Measurements from ENCODE around the gene THTPA. TPM values are rescaled to one million over a fixed set of nuclear protein-coding genes. Genes with fewer than 3 reads are reported as not detected.

THTPA gene
- total and polyA plus RNA-seq, 2 of the 13 experiments (the other 11 are each of a cell fraction or from before 2014, with no cell fraction given) = 7.4 to 8.7 TPM

DNA sequence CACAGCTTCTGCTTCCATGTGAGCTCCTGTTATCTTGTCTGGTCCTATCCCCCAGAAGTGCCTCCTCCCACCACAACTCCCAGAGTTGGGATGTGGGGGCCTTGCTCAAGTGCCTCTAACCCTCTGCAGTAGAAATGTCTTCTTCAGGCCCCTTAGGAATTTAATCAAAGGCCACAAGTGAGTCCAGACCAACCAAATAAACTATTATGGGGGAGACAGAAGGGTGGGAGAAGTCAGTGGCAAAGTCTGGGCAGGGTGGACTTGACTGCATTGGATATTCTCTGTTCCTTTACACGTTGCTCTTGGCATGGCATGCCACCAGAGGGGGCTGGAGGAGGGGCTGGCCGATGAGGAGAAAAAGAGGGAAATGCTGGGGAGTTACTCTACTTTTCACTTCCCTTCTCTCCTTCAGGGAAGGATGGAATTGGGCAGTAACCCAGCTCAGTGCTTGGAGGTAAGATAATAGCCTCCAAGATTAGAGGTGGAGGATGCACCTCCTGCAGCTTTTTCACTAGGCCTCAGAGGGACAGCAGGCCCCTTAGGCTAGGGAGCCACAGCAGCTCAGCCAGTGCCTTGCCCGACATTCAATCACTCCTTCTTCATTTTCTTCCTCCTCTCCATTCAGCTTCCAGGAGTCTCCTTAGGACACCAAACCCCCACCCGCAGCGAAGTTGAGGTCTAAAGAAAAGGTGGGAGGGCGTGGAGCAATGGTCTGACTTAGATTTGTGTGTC lies 12.7 kb downstream of the THTPA start (continued):
- TF ChIP-seq HMGXB4 (CRISPR knock-in tag; IDR thresholded peaks at IDR 0.05; ENCODE audit: borderline replicate concordance in 1 of 2, low read depth in 1 of 2) (peak; percentile 69 to 75; a peak in 3 of 4 replicates), ZNF841 (CRISPR knock-in tag; IDR thresholded peaks at IDR 0.05; ENCODE audit: borderline replicate concordance) (peak; percentile 73; the same call in 1 of the 2 replicates), XRCC5 (optimal IDR thresholded peaks at IDR 0.05; ENCODE audit: low read length) (peak; percentile 99), ZNF563 (CRISPR knock-in tag; IDR thresholded peaks at IDR 0.05) (no peak), HOXA3 (CRISPR knock-in tag; IDR thresholded peaks at IDR 0.05) (no peak), HNF1B (CRISPR knock-in tag; IDR thresholded peaks at IDR 0.05) (peak; percentile 78), SALL1 (CRISPR knock-in tag; IDR thresholded peaks at IDR 0.05) (0 out of 2 replicates have a peak, but pooled peaks have one; percentile 8), ELF1 (CRISPR knock-in tag; IDR thresholded peaks at IDR 0.05) (no peak), ZC3H4 (CRISPR knock-in tag; IDR thresholded peaks at IDR 0.05; ENCODE audit: borderline replicate concordance) (no peak), EP300 (IDR thresholded peaks at IDR 0.05; ENCODE audit: low read depth in 2 of 2, low read length in 2 of 2) (no peak), EP300 (CRISPR knock-in tag; IDR thresholded peaks at IDR 0.05; ENCODE audit: borderline replicate concordance) (0 out of 2 replicates have a peak, but pooled peaks have one; percentile 47), ZNF777 (CRISPR knock-in tag; IDR thresholded peaks at IDR 0.05) (no peak), DNMT3B (CRISPR knock-in tag; conservative IDR thresholded peaks at IDR 0.05) (0 out of 2 replicates have a peak, but pooled peaks have one; percentile 21), KDM3A (CRISPR knock-in tag; IDR thresholded peaks at IDR 0.05; ENCODE audit: low read depth) (no peak), ZNF607 (CRISPR knock-in tag; IDR thresholded peaks at IDR 0.05; ENCODE audit: borderline replicate concordance) (peak; percentile 77; the same call in 1 of the 2 replicates)
- TF ChIP-seq, protein P1, sequence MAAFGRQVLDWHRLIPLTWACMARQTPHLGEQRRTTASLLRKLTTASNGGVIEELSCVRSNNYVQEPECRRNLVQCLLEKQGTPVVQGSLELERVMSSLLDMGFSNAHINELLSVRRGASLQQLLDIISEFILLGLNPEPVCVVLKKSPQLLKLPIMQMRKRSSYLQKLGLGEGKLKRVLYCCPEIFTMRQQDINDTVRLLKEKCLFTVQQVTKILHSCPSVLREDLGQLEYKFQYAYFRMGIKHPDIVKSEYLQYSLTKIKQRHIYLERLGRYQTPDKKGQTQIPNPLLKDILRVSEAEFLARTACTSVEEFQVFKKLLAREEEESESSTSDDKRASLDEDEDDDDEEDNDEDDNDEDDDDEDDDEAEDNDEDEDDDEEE (CRISPR knock-in tag; IDR thresholded peaks at IDR 0.05) = 0 out of 2 replicates have a peak, but pooled peaks have one; percentile 8
- TF ChIP-seq, protein P2, sequence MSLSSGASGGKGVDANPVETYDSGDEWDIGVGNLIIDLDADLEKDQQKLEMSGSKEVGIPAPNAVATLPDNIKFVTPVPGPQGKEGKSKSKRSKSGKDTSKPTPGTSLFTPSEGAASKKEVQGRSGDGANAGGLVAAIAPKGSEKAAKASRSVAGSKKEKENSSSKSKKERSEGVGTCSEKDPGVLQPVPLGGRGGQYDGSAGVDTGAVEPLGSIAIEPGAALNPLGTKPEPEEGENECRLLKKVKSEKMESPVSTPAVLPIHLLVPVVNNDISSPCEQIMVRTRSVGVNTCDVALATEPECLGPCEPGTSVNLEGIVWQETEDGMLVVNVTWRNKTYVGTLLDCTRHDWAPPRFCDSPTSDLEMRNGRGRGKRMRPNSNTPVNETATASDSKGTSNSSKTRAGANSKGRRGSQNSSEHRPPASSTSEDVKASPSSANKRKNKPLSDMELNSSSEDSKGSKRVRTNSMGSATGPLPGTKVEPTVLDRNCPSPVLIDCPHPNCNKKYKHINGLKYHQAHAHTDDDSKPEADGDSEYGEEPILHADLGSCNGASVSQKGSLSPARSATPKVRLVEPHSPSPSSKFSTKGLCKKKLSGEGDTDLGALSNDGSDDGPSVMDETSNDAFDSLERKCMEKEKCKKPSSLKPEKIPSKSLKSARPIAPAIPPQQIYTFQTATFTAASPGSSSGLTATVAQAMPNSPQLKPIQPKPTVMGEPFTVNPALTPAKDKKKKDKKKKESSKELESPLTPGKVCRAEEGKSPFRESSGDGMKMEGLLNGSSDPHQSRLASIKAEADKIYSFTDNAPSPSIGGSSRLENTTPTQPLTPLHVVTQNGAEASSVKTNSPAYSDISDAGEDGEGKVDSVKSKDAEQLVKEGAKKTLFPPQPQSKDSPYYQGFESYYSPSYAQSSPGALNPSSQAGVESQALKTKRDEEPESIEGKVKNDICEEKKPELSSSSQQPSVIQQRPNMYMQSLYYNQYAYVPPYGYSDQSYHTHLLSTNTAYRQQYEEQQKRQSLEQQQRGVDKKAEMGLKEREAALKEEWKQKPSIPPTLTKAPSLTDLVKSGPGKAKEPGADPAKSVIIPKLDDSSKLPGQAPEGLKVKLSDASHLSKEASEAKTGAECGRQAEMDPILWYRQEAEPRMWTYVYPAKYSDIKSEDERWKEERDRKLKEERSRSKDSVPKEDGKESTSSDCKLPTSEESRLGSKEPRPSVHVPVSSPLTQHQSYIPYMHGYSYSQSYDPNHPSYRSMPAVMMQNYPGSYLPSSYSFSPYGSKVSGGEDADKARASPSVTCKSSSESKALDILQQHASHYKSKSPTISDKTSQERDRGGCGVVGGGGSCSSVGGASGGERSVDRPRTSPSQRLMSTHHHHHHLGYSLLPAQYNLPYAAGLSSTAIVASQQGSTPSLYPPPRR (CRISPR knock-in tag; IDR thresholded peaks at IDR 0.05; ENCODE audit: borderline replicate concordance) = peak; percentile 35; the same call in 1 of the 2 replicates

Measured in HepG2 (cell line).